K562 (cell line): Measurements from ENCODE around the gene HDAC7. TPM values are rescaled to one million over a fixed set of nuclear protein-coding genes. Genes with fewer than 3 reads are reported as not detected.

Experiments used
- ARID1B ChIP-seq: fragments of 450-650 bp; IDR thresholded peaks from 2 replicates; pipeline ENCODE4 v1.6.1; 2016; ENCODE audit warnings: antibody characterized with exemption, mild to moderate bottlenecking, inconsistent platforms
- CBFA2T3 ChIP-seq: fragments of 450-650 bp; IDR thresholded peaks from 2 replicates; pipeline ENCODE4 v1.6.1; 2017
- ETS1 ChIP-seq: conservative IDR thresholded peaks from 2 replicates; pipeline ENCODE4 v1.6.1; 2011; ENCODE audit warnings: low read depth, mild to moderate bottlenecking, low read length; ENCODE audit not compliant: control insufficient read depth
- PHF8 ChIP-seq: fragments of 200-600 bp; sonication (generic); IDR thresholded peaks from 2 replicates; pipeline ENCODE4 v1.6.1; 2012; ENCODE audit warnings: mixed run types, mild to moderate bottlenecking, inconsistent platforms, low read length, moderate library complexity, borderline replicate concordance
- ZBTB9 ChIP-seq: fragments of 450-650 bp; formaldehyde crosslinking; IDR thresholded peaks from 2 replicates; pipeline ENCODE4 v1.4.0; 2020; ENCODE audit warnings: mild to moderate bottlenecking, moderate library complexity
- polyA plus RNA-seq, 8 experiments: library from polyadenylated mRNA; depleted of rRNA in 4 of 8; stranded (reverse) in 5 of 8; unstranded in 3 of 8; fragments of >200 nt; fragmentation: Nextera tagmentation in 2 of 8; fragmentation: Illumina TruSeq in 1 of 8; extraction: Ambion mirVana in 2 of 8; extraction: Trizol in 1 of 8; gene quantifications; 2 replicates each; pipeline versions ENCODE4 v1.2.1 to v1.2.3, GENCODE V29; 2011 to 2014; ENCODE audit warnings: inconsistent platforms in 1 of 8, missing spikeins in 1 of 8
- total RNA-seq, 7 experiments: library from RNA; depleted of rRNA in 6 of 7; stranded (reverse); fragments of >200 nt in 6 of 7; fragmentation: Illumina TruSeq in 2 of 7; extraction: Trizol in 2 of 7; gene quantifications; 2 replicates each; pipeline versions ENCODE4 v1.2.1 to v1.2.3, GENCODE V29; 2011 to 2021; ENCODE audit warnings: low replicate concordance in 1 of 7
- TF ChIP-seq, protein P1 (sequence below): fragments of 450-650 bp; conservative IDR thresholded peaks from 2 replicates; pipeline ENCODE4 v1.6.1; 2016; ENCODE audit warnings: missing genetic modification characterization, low read depth, mild to moderate bottlenecking, missing compliant biosample characterization, moderate library complexity

Gene HDAC7
- total and polyA plus RNA-seq, 9 of the 15 experiments (the other 6 are each of a cell fraction or from before 2014, with no cell fraction given), result 2.5 to 129 (median 31.1) TPM

- peak; percentile 83 for TF ChIP-seq ARID1B
- peak; percentile 78; the same call in 1 of the 2 replicates for TF ChIP-seq ZBTB9 (CRISPR knock-in tag)
- TF ChIP-seq ETS1, result no peak
- 0 out of 2 replicates have a peak, but pooled peaks have one; percentile 23 for TF ChIP-seq PHF8
- TF ChIP-seq, protein P1, sequence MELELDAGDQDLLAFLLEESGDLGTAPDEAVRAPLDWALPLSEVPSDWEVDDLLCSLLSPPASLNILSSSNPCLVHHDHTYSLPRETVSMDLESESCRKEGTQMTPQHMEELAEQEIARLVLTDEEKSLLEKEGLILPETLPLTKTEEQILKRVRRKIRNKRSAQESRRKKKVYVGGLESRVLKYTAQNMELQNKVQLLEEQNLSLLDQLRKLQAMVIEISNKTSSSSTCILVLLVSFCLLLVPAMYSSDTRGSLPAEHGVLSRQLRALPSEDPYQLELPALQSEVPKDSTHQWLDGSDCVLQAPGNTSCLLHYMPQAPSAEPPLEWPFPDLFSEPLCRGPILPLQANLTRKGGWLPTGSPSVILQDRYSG (tag), result peak; percentile 85; the same call in 1 of the 2 replicates
- TF ChIP-seq CBFA2T3, result peak; percentile 52; the same call in 1 of the 2 replicates
Observed at GRCh38 chr12:47775100-47775911, 44.4 kb downstream of the HDAC7 start (continued).
